Upper lobe of left lung (tissue), 6 donors: ENCODE results near the gene SYNE2. TPM values are rescaled to one million over a fixed set of nuclear protein-coding genes. Genes with fewer than 3 reads are reported as not detected.

Experiments used
- ATAC-seq, 2 donors: fragments of 200-7000 bp; cut with Tn5 transposase; one replicate each; pipeline ENCODE4 v1.9.1; 2022; ENCODE audit warnings: mild to moderate bottlenecking in 2 of 2, moderate library complexity in 2 of 2; ENCODE audit not compliant: low FRiP score in 2 of 2
- DNase-seq, 2 donors: peaks; one replicate each; pipeline ENCODE4 v3.0.0-alpha.2; 2019 to 2020
- H3K27ac ChIP-seq, 4 donors: fragments of 200-600 bp; sonication (generic); one replicate each; pipeline ENCODE4 v1.5.1; 2016 to 2019
- H3K27me3 ChIP-seq, 4 donors: fragments of 200-600 bp; sonication (generic); one replicate each; pipeline ENCODE4 v1.5.1; 2017 to 2019
- H3K36me3 ChIP-seq, 4 donors: fragments of 200-600 bp; sonication (generic); one replicate each; pipeline ENCODE4 v1.5.1; 2016 to 2019
- H3K4me1 ChIP-seq, 4 donors: fragments of 200-600 bp; sonication (generic); one replicate each; pipeline ENCODE4 v1.5.1; 2018 to 2019
- H3K4me3 ChIP-seq, 4 donors: fragments of 200-600 bp; sonication (generic); one replicate each; pipeline ENCODE4 v1.5.1; 2017 to 2019; ENCODE audit warnings: mild to moderate bottlenecking in 2 of 4, moderate library complexity in 1 of 4
- H3K9me3 ChIP-seq, 4 donors: fragments of 200-600 bp; sonication (generic); one replicate each; pipeline ENCODE4 v1.5.1; 2018 to 2019
- EP300 ChIP-seq, 4 donors: sonication (generic); formaldehyde crosslinking; IDR thresholded peaks; one replicate each; pipeline ENCODE4 v1.5.1; 2017; ENCODE audit warnings: antibody characterized with exemption in 4 of 4, control low read depth in 2 of 4
- POLR2A ChIP-seq, 4 donors: fragments of 450-650 bp; IDR thresholded peaks; one replicate each; pipeline ENCODE4 v1.5.1; 2016 to 2017; ENCODE audit warnings: antibody characterized with exemption in 4 of 4, mild to moderate bottlenecking in 2 of 4
- POLR2AphosphoS5 ChIP-seq, 2 donors: sonication (generic); formaldehyde crosslinking; IDR thresholded peaks; one replicate each; pipeline ENCODE4 v1.5.1; 2017; ENCODE audit warnings: antibody characterized with exemption in 2 of 2
- WGBS, 2 donors: methylation state at CpG; one replicate each; pipeline ENCODE4 v1.1.5; 2017 to 2018; 5-methylcytosine and 5-hydroxymethylcytosine counted together
- total RNA-seq, 6 donors: library from RNA; depleted of rRNA in 4 of 6; stranded (reverse); fragments of >200 nt in 4 of 6; gene quantifications; one replicate each; pipeline versions ENCODE4 v1.1.0 to v1.2.1, GENCODE V29; 2016 to 2021
- TF ChIP-seq, protein P1 (sequence below), 6 experiments: fragments of 450-650 bp in 4 of 6; fragments of 200-600 bp in 2 of 6; sonication (generic) in 2 of 6; IDR thresholded peaks; one replicate each; pipeline ENCODE4 v1.5.1; 2016 to 2019; ENCODE audit warnings: antibody characterized with exemption in 6 of 6
- donor health status: DM: no; HTN: no; CAD: no; lungs with moderate emphysema.
- donor health status: DM: no; HTN: yes; CAD: no; lungs with severe emphysema.

SYNE2 gene
- total RNA-seq, 6 donors from 2014 or later, result 75.8 to 439 (median 234) TPM

DNA sequence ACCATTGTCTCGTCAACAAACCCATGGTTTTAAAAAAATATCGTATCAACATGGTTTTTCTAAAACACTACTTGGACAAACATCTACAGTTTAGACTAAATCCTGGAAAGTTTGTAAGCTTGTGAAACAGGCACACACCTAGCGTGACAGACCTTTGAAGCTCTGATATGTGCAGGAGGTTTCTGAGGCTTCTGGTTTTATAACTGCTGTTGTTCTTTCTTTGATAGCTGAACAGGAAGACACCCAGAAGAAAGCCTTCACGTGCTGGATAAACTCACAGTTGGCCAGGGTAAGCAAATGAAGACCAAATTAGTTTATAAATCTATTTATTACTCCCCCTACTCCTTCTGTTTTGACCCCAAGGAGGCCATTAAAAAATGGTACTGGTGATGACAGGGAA is 87.6 kb downstream of the SYNE2 start:
- Histone ChIP-seq H3K27ac (no peak overlapping the region), H3K4me3 (no peak overlapping the region), H3K9me3 (no peaks in the 10 kb centered on the region), H3K4me1 (peaks cover 0 to 6% (median 3%) of the 10 kb centered on the region in 4 donors), H3K27me3 (no peaks in the 10 kb centered on the region), H3K36me3 (peaks cover 0 to 22% (median 2%) of the 10 kb centered on the region in 4 donors)
- DNase-seq (no peak), ATAC-seq (no peak)
- 74 to 78% methylated on average over 4 of the region's 4 CpGs for WGBS, 2 donors
- no peak for TF ChIP-seq EP300 (IDR thresholded peaks at IDR 0.05)
- no peak for TF ChIP-seq POLR2AphosphoS5 (IDR thresholded peaks at IDR 0.05)
- TF ChIP-seq, protein P1, sequence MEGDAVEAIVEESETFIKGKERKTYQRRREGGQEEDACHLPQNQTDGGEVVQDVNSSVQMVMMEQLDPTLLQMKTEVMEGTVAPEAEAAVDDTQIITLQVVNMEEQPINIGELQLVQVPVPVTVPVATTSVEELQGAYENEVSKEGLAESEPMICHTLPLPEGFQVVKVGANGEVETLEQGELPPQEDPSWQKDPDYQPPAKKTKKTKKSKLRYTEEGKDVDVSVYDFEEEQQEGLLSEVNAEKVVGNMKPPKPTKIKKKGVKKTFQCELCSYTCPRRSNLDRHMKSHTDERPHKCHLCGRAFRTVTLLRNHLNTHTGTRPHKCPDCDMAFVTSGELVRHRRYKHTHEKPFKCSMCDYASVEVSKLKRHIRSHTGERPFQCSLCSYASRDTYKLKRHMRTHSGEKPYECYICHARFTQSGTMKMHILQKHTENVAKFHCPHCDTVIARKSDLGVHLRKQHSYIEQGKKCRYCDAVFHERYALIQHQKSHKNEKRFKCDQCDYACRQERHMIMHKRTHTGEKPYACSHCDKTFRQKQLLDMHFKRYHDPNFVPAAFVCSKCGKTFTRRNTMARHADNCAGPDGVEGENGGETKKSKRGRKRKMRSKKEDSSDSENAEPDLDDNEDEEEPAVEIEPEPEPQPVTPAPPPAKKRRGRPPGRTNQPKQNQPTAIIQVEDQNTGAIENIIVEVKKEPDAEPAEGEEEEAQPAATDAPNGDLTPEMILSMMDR (IDR thresholded peaks at IDR 0.05), result no peak
- no peak for TF ChIP-seq POLR2A (IDR thresholded peaks at IDR 0.05)

DNA sequence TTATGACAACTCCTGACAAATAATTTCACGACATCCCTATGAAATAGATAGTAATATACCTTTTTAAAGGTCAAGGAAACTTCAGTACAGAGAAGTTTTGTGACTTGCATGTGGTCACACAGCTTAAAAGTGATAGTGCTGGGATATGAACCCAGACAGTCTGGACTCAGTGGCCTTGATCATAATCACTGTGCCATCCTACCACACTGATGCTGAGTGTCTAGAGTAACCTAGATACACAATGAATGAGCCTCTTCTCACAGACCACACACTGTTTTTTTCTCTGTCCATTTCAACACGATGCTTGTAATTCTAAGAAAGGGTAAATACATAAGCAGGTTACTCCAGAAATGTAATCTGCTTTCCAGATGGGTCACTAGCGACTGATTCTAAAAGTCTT is 88.2 kb downstream of the SYNE2 start:
- Histone ChIP-seq H3K9me3 (no peaks in the 10 kb centered on the region), H3K27ac (no peak overlapping the region), H3K36me3 (peaks cover 0 to 28% (median 2%) of the 10 kb centered on the region in 4 donors), H3K27me3 (no peaks in the 10 kb centered on the region), H3K4me1 (peaks cover 0 to 6% (median 3%) of the 10 kb centered on the region in 4 donors), H3K4me3 (no peak overlapping the region)
- DNase-seq (no peak), ATAC-seq (no peak)
- no peak for TF ChIP-seq POLR2AphosphoS5 (IDR thresholded peaks at IDR 0.05)
- TF ChIP-seq, protein P1 (IDR thresholded peaks at IDR 0.05), result no peak
- no peak for TF ChIP-seq EP300 (IDR thresholded peaks at IDR 0.05)
- 84 to 88% methylated on average over 3 of the region's 3 CpGs for WGBS, 2 donors

DNA sequence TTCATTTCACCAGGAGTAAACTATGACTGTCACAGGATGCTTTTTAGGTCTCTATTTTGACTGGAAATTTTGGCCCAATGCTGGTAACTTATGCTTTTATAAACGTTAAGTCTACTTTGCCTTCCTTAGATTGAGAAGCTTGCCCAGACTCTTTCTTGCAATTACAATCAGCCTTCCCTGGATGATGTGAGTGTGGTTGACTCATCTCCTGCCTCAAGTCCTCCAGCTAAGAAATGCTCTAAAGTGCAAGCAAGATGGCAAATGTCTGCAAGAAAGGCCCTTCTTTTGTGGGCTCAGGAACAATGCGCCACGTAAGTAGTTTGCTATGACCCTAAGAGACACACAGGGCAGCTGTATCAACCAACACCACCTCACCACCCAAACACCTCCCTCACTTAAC is 96.9 kb downstream of the SYNE2 start:
- no peaks in the 10 kb centered on the region for H3K9me3 ChIP-seq
- no peak overlapping the region for H3K4me3 ChIP-seq
- H3K36me3 ChIP-seq, result peaks cover 0 to 37% (median 20%) of the 10 kb centered on the region in 4 donors
- H3K4me1 ChIP-seq, result peaks cover 0 to 5% (median 0%) of the 10 kb centered on the region in 4 donors
- no peak for DNase-seq
- ATAC-seq, result no peak
- no peaks in the 10 kb centered on the region for H3K27me3 ChIP-seq
- TF ChIP-seq POLR2A (IDR thresholded peaks at IDR 0.05) (no peak), EP300 (IDR thresholded peaks at IDR 0.05) (no peak), POLR2AphosphoS5 (IDR thresholded peaks at IDR 0.05) (no peak)
- TF ChIP-seq, protein P1 (IDR thresholded peaks at IDR 0.05), result no peak
- 96 to 99% methylated on average over 3 of the region's 3 CpGs for WGBS, 2 donors
- H3K27ac ChIP-seq, result no peak overlapping the region

DNA sequence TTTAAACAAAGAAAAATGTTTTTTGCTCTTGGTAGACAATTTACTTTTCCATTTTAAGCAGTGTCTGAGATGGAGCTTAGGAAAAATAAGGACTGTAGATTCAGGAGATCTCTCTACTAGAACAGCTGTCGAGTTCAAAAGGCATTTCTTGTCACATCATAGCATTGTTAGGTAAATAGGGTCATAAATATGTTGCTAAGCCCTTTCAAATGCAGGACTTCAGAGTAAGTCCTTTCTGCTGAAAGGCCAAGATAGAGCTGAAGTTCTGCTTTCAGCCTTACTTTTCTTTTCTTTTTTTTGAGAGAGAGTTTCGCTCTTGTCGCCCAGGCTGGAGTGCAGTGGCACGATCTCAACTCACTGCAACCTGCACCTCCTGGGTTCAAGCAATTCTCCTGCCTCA is 98.2 kb downstream of the SYNE2 start:
- Histone ChIP-seq H3K4me1 (peaks cover 0 to 5% (median 0%) of the 10 kb centered on the region in 4 donors), H3K27me3 (no peaks in the 10 kb centered on the region), H3K27ac (no peak overlapping the region), H3K9me3 (no peaks in the 10 kb centered on the region), H3K4me3 (no peak overlapping the region), H3K36me3 (peaks cover 0 to 31% (median 19%) of the 10 kb centered on the region in 4 donors)
- ATAC-seq (no peak), DNase-seq (no peak)
- TF ChIP-seq POLR2A (IDR thresholded peaks at IDR 0.05) (no peak), POLR2AphosphoS5 (IDR thresholded peaks at IDR 0.05) (no peak), EP300 (IDR thresholded peaks at IDR 0.05) (no peak)
- TF ChIP-seq, protein P1 (IDR thresholded peaks at IDR 0.05), result no peak
- WGBS, 2 donors, result 89 to 90% methylated on average over 4 of the region's 4 CpGs

DNA sequence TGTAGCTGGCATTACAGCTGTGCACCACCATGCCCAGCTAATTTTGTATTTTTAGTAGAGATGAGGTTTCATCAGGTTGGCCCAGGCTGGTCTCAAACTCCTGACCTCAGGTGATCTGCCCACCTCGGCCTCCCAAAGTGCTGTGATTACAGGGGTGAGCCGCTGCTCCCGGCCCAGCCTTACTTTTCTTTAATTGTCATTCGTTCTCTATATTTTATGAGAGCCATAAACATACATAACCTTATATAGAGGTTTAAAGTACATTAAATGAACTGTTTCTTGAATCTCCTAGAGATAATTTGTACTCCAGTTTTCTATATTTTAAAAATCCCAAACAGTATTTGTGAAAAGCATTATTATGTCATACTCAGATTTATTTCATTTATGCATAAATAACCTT is 98.6 kb downstream of the SYNE2 start:
- peaks cover 0 to 34% (median 20%) of the 10 kb centered on the region in 4 donors for H3K36me3 ChIP-seq
- no peak for DNase-seq
- TF ChIP-seq POLR2AphosphoS5 (IDR thresholded peaks at IDR 0.05) (no peak), EP300 (IDR thresholded peaks at IDR 0.05) (no peak), POLR2A (IDR thresholded peaks at IDR 0.05) (no peak)
- TF ChIP-seq, protein P1 (IDR thresholded peaks at IDR 0.05), result no peak
- no peak overlapping the region for H3K4me3 ChIP-seq
- H3K4me1 ChIP-seq, result peaks cover 0 to 5% (median 0%) of the 10 kb centered on the region in 4 donors
- peak overlapping the region in 1 of 4 donors; percentile 14 for H3K27ac ChIP-seq
- ATAC-seq, result no peak
- no peaks in the 10 kb centered on the region for H3K9me3 ChIP-seq
- H3K27me3 ChIP-seq, result no peaks in the 10 kb centered on the region
- WGBS, 2 donors, result 85 to 89% methylated on average over 4 of the region's 4 CpGs
